ENCODE measurements around the gene SH3GL3.

DNA sequence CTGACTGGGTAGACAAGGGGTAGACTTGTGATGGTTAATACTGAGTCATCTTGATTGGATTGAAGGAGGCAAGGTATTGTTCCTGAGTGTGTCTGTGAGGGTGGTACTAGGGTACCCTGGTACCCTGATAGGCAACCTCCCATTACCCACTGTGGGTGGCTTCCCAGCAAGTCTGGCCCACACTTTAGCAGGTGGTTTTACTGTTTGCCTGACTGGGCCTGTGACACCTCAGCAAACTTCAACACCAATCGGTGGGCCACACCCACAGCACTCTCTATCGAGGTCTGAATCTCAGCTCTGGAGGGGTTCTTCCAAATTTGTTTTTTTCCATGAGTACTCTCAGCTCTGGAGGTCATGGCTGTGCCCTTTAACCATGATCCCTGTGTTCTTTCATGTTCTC, 24.6 kb upstream of the SH3GL3 start:
- TF ChIP-seq RCOR1 (IDR thresholded peaks at IDR 0.05; ENCODE audit: low read depth, low read length) (no peak), POLR2A (IDR thresholded peaks at IDR 0.05; ENCODE audit: low read length) (no peak), RAD21 (conservative IDR thresholded peaks at IDR 0.05 in 1 of 2, IDR thresholded peaks at IDR 0.05 in 1 of 2) (no peak), MAFK (IDR thresholded peaks at IDR 0.05; ENCODE audit: partially characterized antibody) (no peak), POLR2AphosphoS2 (conservative IDR thresholded peaks at IDR 0.05; ENCODE audit: low read length) (no peak), BHLHE40 (IDR thresholded peaks at IDR 0.05; ENCODE audit: low read depth, low read length) (no peak), RFX5 (IDR thresholded peaks at IDR 0.05) (no peak), JUN (IDR thresholded peaks at IDR 0.05) (no peak), EP300 (IDR thresholded peaks at IDR 0.05) (no peak), NPAS2 (CRISPR knock-in tag; IDR thresholded peaks at IDR 0.05; ENCODE audit: borderline replicate concordance) (no peak), CEBPB (IDR thresholded peaks at IDR 0.05) (no peak)
- TF ChIP-seq, protein P1, sequence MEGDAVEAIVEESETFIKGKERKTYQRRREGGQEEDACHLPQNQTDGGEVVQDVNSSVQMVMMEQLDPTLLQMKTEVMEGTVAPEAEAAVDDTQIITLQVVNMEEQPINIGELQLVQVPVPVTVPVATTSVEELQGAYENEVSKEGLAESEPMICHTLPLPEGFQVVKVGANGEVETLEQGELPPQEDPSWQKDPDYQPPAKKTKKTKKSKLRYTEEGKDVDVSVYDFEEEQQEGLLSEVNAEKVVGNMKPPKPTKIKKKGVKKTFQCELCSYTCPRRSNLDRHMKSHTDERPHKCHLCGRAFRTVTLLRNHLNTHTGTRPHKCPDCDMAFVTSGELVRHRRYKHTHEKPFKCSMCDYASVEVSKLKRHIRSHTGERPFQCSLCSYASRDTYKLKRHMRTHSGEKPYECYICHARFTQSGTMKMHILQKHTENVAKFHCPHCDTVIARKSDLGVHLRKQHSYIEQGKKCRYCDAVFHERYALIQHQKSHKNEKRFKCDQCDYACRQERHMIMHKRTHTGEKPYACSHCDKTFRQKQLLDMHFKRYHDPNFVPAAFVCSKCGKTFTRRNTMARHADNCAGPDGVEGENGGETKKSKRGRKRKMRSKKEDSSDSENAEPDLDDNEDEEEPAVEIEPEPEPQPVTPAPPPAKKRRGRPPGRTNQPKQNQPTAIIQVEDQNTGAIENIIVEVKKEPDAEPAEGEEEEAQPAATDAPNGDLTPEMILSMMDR (IDR thresholded peaks at IDR 0.05) = no peak
- TF ChIP-seq, protein P2, sequence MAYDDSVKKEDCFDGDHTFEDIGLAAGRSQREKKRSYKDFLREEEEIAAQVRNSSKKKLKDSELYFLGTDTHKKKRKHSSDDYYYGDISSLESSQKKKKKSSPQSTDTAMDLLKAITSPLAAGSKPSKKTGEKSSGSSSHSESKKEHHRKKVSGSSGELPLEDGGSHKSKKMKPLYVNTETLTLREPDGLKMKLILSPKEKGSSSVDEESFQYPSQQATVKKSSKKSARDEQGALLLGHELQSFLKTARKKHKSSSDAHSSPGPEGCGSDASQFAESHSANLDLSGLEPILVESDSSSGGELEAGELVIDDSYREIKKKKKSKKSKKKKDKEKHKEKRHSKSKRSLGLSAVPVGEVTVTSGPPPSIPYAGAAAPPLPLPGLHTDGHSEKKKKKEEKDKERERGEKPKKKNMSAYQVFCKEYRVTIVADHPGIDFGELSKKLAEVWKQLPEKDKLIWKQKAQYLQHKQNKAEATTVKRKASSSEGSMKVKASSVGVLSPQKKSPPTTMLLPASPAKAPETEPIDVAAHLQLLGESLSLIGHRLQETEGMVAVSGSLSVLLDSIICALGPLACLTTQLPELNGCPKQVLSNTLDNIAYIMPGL (CRISPR knock-in tag; IDR thresholded peaks at IDR 0.05; ENCODE audit: borderline replicate concordance) = no peak
- TF ChIP-seq, protein P3, sequence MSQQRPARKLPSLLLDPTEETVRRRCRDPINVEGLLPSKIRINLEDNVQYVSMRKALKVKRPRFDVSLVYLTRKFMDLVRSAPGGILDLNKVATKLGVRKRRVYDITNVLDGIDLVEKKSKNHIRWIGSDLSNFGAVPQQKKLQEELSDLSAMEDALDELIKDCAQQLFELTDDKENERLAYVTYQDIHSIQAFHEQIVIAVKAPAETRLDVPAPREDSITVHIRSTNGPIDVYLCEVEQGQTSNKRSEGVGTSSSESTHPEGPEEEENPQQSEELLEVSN (IDR thresholded peaks at IDR 0.05; ENCODE audit: borderline replicate concordance, low read depth) = no peak
